ENCODE data around the gene CPT2. TPM values are rescaled to one million over a fixed set of nuclear protein-coding genes. Genes with fewer than 3 reads are reported as not detected.

Gene CPT2
- total and polyA plus RNA-seq, 9 of the 15 experiments (the other 6 are each of a cell fraction or from before 2014, with no cell fraction given) = 7.6 to 25.1 (median 16.8) TPM

GRCh38 chr1:53153752-53154151 lies 42.9 kb upstream of the CPT2 start (continued):
- TF ChIP-seq FOXJ2 (tag; IDR thresholded peaks at IDR 0.05) = no peak
- no peak for TF ChIP-seq PRPF4 (IDR thresholded peaks at IDR 0.05; ENCODE audit: insufficient read depth, low read depth, low read length, poor library complexity, severe bottlenecking)
- no peak for TF ChIP-seq SNRNP70 (optimal IDR thresholded peaks at IDR 0.05; ENCODE audit: low read depth, low read length)
- no peak for TF ChIP-seq ZNF511 (CRISPR knock-in tag; IDR thresholded peaks at IDR 0.05)
- no peak for TF ChIP-seq ARHGAP35 (IDR thresholded peaks at IDR 0.05; ENCODE audit: partially characterized antibody)
- no peak for TF ChIP-seq SRSF3 (IDR thresholded peaks at IDR 0.05; ENCODE audit: insufficient read depth, low read length)
- TF ChIP-seq USF2 (CRISPR knock-in tag; IDR thresholded peaks at IDR 0.05) = no peak

- WGBS (ENCODE audit: insufficient coverage, low coverage, missing lambda C conversion rate) = 5% methylated on average over 8 of the region's 8 CpGs
- H3K9ac ChIP-seq (ENCODE audit: insufficient read depth in 1 of 2, low read depth in 2 of 2, low read length in 2 of 2) = no peak overlapping the region
- no peaks in the 10 kb centered on the region for H3K4me1 ChIP-seq (replicated peaks in 1 of 2; ENCODE audit: control insufficient read depth in 2 of 2, insufficient read depth in 2 of 2, low read length in 2 of 2)
- ChIA-PET CTCF (ENCODE audit: low intra/inter-chr PET ratio) (no interaction called here), POLR2A (interaction anchor here (1.0 to 1.6 kb wide), 3 partner anchors 9 to 12 kb away, joined by 3 to 4 read pairs (median 3); no protein-coding TSS in a partner anchor)
- H3K4me2 ChIP-seq (ENCODE audit: insufficient read depth, low read length) = no peak overlapping the region
- peaks cover 3 to 14% of the 10 kb centered on the region in 2 experiments; a peak in 4 of 5 replicates for H3K27me3 ChIP-seq (ENCODE audit: control insufficient read depth in 2 of 2, insufficient read depth in 2 of 2, low read length in 2 of 2)
- intact Hi-C loops (cut with micrococcal nuclease) = no loop called here
- no peaks in the 10 kb centered on the region for H3K79me2 ChIP-seq (ENCODE audit: control insufficient read depth, insufficient read depth, low read length)
- no peaks in the 10 kb centered on the region for H3K36me3 ChIP-seq (ENCODE audit: control insufficient read depth, insufficient read depth, low read length)
- FAIRE-seq = no peak
- no peak overlapping the region for H3K27ac ChIP-seq (ENCODE audit: extremely low read depth, low read depth, low read length)
- H3K9me3 ChIP-seq (replicated peaks; ENCODE audit: control insufficient read depth, insufficient read depth, low read depth, low read length) = no peaks in the 10 kb centered on the region
- H3K9me1 ChIP-seq (ENCODE audit: control insufficient read depth, insufficient read depth, low read length) = no peaks in the 10 kb centered on the region
- no TSS peak for BruUV-seq (replicated peaks)
- ATAC-seq = peak; percentile 64
- H3K4me3 ChIP-seq = no peak overlapping the region
- H2AFZ ChIP-seq (ENCODE audit: low read depth, low read length) = no peak overlapping the region; the same call in 1 of the 2 replicates
- in situ Hi-C loops (cut with MboI) = no loop called here
- DNase-seq (ENCODE audit: extremely low read depth in 1 of 4, low spot score in 3 of 4) = no peak
- no peaks in the 10 kb centered on the region for H4K20me1 ChIP-seq (replicated peaks; ENCODE audit: control insufficient read depth, insufficient read depth, low read length)
- no peak for TF ChIP-seq ETS2 (tag; IDR thresholded peaks at IDR 0.05; ENCODE audit: borderline replicate concordance, poor library complexity, severe bottlenecking)
- no peak for TF ChIP-seq OTX1 (CRISPR knock-in tag; IDR thresholded peaks at IDR 0.05)
- no peak for TF ChIP-seq GMEB1 (CRISPR knock-in tag; IDR thresholded peaks at IDR 0.05)
- no peak for TF ChIP-seq KDM2B (CRISPR knock-in tag; IDR thresholded peaks at IDR 0.05)
- TF ChIP-seq ZBTB17 (CRISPR knock-in tag; IDR thresholded peaks at IDR 0.05) = no peak
- TF ChIP-seq CHD2 (IDR thresholded peaks at IDR 0.05; ENCODE audit: low read depth, low read length) = no peak
- no peak for TF ChIP-seq SAP30 (IDR thresholded peaks at IDR 0.05; ENCODE audit: borderline replicate concordance, insufficient read depth, low read depth, low read length, poor library complexity, severe bottlenecking)
- TF ChIP-seq POLR3A (IDR thresholded peaks at IDR 0.05; ENCODE audit: borderline replicate concordance, extremely low read depth, insufficient read depth, insufficient read length) = no peak
- TF ChIP-seq FOXK1 (CRISPR knock-in tag; IDR thresholded peaks at IDR 0.05; ENCODE audit: borderline replicate concordance) = no peak
Measured at GRCh38 chr1:53154859-53155438, 41.7 kb upstream of the CPT2 start.
